Measurements from ENCODE around the gene ALOXE3.

GRCh38 chr17:8117980-8118768 lies at the start of gene ALOXE3:
- TF ChIP-seq, protein P1, sequence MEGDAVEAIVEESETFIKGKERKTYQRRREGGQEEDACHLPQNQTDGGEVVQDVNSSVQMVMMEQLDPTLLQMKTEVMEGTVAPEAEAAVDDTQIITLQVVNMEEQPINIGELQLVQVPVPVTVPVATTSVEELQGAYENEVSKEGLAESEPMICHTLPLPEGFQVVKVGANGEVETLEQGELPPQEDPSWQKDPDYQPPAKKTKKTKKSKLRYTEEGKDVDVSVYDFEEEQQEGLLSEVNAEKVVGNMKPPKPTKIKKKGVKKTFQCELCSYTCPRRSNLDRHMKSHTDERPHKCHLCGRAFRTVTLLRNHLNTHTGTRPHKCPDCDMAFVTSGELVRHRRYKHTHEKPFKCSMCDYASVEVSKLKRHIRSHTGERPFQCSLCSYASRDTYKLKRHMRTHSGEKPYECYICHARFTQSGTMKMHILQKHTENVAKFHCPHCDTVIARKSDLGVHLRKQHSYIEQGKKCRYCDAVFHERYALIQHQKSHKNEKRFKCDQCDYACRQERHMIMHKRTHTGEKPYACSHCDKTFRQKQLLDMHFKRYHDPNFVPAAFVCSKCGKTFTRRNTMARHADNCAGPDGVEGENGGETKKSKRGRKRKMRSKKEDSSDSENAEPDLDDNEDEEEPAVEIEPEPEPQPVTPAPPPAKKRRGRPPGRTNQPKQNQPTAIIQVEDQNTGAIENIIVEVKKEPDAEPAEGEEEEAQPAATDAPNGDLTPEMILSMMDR (IDR thresholded peaks at IDR 0.05): no peak
- TF ChIP-seq EP300 (IDR thresholded peaks at IDR 0.05): no peak
